HG03342 (cell line): ENCODE measurements around the gene FGFRL1.
"Not testable (repeated sequence)": the region's sequence is repeated elsewhere in the genome, so short reads cannot be mapped to it uniquely, and the experiment has no call there.

ENCODE experiments used
- ATAC-seq: cut with Tn5 transposase; IDR thresholded peaks from one replicate; pipeline ENCODE4 v1.9.1; 2021; ENCODE audit warnings: mild to moderate bottlenecking, moderate library complexity; ENCODE audit not compliant: unreplicated experiment

Gene FGFRL1

DNA sequence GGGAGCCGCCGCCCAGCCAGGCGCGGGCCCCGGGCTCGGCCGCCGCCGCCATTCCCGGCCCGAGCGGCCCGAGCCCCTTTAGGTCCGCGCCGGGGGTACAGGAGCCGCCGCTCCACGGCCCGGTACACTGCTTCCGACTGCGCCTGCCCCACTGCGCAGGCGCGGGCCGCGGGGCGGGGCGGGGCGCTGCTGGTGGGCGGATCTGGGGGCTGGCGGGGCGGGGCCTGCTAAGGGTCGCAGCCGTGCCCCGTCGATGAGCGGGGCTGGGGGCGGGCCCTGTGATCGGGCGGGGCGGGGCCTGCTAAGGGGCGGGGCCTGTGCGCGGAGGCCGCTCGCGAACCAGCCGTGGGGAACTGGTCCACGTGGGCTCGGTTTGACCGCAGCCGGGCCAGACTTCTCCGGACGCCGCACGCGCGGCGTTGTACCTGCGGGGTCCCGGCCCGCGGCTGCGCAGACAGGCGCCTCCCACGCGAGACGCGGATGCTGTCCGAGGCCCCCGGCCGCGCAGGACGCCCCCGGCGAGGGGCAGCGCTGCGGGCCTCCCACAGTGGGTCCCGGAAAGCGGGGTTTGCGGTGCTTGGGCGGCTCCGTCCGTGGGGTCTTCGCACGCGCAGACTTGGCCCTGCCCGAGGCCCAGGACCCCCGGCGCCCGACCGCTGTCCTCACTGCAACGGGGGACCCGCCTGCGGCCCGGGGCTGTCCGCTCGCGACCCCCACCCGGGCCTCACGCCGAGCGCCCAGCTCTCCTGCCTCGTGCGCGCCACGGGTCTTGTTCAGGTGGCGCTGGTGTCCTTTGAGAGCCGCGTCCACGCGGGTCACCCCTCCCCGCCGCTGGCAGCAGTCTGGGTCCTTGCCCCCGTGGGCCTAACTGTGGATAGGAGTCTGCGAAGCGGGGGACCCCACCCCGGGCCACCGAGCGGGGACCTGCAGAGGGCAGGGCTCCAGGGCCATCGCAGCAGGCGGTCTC lies 37.7 kb upstream of the FGFRL1 start, which contains the start of gene DGKQ:
TSS of gene DGKQ (minus strand) at position 139 of the 967 bp plus-strand sequence. CDS start at position 52, 87 bp downstream.
- peak; percentile 72 for ATAC-seq

DNA sequence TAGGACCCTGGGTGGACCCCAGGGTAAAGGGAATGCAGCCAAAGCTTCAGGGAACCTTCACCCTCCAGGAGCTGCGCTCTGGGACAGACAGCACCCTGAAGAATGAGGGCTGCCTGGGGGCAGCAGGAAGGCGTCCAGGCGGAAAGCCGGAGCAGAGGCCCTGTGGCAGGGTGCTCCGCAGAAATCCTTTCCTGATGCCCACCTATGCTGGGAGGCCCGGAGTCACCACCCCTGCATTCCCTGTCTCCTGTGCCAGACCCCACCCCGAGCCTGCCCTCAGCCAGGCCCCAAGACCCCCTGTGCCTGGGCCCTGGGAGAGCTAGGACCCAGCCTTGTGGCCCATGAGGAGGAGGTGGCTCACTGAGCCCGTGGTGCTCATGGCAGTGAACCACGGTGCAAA lies 36.8 kb upstream of the FGFRL1 start:
- no peak for ATAC-seq

DNA sequence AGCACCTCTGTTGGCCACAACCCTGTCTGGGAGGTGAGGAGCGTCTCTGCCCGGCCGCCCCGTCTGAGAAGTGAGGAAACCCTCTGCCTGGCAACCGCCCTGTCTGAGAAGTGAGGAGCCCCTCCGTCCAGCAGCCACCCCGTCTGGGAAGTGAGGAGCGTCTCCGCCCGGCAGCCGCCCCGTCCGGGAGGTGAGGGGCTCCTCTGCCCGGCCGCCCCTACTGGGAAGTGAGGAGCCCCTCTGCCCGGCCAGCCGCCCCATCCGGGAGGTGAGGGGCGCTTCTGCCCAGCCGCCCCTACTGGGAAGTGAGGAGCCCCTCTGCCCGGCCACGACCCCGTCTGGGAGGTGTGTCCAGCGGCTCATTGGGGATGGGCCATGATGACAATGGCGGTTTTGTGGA lies 35.4 kb upstream of the FGFRL1 start:
- ATAC-seq = not testable (repeated sequence)

DNA sequence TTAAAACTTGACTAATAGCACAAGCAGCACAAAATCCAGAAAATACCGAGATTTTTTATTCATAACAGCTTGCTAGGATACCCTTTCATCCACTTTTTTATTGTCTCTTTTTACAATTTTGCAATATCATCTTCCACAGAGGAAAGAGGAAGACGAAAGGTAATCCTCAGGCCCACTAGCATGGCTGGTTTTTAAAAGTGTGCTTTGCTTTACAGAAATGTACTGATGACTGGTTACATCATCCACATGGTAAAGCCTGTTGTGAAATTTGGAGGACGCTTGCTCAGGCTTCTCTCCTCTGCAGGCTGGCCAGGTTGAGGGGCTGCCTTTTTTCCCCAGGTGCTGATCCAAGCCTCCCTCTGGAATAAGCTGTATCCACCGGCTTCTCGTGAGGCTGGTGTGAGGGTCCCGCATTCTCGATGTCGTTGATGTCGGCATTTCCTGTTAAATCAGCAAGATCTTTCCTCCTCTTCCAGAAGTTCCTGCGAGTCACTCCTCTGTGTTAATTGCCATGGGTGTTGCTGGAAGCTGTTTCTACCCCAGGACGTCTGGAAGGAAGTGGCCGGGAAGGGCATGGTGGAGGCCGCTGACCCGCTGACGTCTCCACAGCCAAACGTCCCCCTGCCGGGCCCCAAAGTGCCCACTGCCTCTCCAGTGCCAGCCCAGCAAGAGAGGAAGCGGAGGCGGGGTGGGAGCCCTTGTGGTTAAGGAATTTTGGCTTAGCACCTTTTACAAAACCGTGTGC lies 32.3 kb upstream of the FGFRL1 start:
- no peak for ATAC-seq

DNA sequence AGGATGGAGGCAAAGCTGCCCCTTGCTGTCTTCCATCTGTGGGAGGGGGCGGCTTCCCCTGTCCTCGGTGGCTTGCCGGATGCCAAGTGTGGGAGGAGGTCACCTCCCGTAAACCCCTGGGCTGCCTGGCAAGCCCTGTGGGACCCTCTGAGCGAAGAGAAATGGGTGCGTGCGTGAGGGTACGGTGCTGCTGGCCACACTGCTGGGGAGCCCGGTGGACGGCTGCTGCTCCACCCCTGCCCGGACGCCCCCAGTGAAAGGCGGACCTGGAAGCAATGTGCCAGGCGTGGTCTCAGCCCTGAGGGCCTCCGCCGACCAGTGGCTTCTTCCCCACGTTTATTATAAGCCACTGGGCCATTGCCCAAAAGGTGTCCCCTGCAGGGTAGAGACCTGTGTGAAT lies 29.1 kb upstream of the FGFRL1 start:
- ATAC-seq = no peak

DNA sequence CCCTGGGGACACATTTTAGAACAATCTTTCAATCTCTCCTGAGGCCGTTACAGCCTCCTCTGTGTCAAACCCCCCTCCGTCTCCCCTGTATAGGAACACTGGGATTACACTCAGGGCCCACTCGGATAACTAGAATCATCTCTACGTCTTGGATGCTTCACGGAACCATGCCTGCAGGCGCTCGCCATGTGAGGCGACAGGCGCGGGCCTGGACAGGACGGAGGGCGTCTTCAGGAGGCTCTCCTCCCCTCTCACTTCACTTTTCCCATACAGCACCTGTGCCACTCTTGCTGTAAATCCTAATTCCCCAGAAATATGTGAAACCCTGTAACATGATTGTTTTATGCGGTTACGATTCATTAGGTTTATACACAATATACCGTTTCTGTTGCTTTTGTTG lies 28.6 kb upstream of the FGFRL1 start:
- no peak for ATAC-seq

DNA sequence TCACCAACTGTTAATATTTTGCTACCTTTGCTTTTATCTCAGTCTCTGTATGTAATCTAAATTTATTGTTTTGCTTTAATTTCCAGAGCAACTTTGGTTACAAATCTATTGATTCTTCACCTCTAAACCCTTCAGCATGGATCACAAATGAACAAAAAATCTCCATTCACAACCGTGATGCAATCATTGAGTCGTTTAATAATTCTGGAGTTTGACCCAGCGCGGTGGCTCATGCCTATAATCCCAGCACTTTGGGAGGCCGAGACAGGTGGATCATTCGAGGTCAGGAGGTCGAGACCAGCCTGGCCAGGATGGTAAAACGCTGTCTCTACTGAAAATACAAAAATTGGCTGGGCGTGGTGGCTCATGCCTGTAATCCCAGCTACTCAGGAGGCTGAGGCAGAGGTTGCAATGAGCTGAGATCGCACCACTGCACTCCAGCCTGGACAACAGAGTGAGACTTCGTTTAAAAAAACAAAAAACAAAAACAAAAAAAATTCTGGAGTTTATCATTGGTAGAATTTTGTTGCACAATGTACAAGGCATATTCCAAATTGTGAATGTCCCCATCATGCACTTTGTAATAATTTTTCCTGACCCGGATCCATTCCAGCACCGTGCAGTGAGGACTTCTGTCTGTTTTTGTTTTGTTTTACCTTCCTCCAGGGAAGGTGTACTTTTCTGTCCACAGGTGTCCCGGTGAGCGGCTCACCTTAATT lies 26.9 kb upstream of the FGFRL1 start:
- ATAC-seq = no peak

DNA sequence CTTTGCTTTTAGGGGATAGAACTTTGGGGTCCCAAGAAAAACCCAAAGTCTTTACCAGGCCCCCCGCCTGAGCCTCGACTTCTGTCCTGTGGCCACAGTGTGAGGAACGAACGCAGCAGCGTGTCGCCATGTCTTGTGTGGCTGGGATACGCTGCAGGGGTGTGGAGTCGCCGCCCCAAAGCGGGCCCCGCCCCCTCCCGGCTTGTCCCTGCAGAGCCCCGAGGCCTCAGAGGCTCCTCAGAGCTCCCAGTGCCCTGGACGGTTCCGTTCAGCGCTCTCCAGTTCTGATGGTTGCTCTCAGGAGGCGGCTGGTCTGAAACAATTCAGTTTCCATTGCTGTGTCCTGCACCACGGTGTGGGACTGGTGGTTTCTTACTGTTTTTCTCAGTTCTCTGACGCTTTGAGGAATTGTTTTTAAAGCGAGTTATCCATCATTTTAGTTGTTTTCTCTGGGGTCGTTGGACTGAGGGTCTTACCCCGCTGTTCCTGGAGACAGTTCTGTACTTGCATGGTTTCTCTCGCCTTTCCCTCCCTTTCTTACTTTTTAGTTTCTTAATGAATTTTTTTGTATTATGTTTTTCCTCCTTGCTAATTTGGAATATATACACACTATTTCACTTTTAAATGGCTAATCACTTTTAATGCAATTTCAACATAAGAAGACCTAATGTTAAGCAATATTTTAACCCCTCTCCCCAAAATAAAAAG lies 26.1 kb upstream of the FGFRL1 start:
- ATAC-seq = no peak

DNA sequence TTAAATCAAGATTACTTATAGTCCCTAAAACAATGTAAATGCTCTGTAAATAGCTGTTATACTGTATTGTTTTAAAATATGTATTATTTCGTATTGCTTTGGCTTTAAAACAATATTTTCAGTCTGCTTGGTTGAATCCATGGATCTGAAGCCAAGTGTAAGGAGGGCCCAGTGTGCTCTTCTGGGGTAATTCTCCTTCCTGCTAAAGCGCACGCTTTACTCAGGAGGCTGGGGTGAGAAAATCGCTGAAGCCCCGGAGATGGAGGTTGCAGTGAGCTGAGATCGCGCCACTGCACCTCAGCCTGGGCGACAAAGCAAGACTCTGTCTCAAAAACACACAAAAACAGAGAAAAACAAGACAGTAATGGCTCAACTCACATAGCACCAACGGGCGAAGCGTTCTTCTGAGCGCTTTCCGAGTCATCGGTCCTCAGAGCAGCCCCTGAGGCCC lies 25.0 kb upstream of the FGFRL1 start:
- peak; percentile 23 for ATAC-seq

DNA sequence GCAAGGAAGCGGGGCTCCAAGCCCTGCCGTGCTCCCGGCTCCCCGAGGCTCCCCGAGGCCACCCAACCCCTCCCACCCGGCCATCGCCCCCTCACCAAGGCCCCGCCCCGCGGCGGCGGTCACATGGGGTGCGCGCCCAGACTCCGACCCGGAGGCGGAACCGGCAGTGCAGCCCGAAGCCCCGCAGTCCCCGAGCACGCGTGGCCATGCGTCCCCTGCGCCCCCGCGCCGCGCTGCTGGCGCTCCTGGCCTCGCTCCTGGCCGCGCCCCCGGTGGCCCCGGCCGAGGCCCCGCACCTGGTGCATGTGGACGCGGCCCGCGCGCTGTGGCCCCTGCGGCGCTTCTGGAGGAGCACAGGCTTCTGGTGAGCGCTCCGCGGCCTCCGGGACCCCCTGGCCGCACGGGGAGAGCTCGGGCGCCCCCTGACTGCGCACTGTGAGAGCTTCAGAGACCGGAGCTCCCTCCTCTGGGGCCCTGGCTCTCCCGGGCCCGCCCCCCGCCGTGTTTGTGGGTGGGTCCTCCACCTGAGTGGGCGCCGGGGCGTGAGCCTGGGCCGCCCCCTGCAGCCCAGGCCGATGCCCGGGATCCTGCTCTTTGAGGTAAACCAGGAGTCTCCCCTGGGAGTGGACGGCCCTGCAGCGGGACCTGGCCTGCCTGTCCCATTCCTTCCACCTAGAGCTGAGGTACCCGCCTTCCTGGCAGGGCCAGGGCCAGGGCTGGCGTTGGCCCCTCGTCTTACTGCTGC lies 24.4 kb upstream of the FGFRL1 start, which contains the start of gene IDUA:
TSS of gene IDUA (plus strand) at position 166 of the 745 bp plus-strand sequence. CDS start at position 207, 41 bp downstream.
- peak; percentile 72 for ATAC-seq

DNA sequence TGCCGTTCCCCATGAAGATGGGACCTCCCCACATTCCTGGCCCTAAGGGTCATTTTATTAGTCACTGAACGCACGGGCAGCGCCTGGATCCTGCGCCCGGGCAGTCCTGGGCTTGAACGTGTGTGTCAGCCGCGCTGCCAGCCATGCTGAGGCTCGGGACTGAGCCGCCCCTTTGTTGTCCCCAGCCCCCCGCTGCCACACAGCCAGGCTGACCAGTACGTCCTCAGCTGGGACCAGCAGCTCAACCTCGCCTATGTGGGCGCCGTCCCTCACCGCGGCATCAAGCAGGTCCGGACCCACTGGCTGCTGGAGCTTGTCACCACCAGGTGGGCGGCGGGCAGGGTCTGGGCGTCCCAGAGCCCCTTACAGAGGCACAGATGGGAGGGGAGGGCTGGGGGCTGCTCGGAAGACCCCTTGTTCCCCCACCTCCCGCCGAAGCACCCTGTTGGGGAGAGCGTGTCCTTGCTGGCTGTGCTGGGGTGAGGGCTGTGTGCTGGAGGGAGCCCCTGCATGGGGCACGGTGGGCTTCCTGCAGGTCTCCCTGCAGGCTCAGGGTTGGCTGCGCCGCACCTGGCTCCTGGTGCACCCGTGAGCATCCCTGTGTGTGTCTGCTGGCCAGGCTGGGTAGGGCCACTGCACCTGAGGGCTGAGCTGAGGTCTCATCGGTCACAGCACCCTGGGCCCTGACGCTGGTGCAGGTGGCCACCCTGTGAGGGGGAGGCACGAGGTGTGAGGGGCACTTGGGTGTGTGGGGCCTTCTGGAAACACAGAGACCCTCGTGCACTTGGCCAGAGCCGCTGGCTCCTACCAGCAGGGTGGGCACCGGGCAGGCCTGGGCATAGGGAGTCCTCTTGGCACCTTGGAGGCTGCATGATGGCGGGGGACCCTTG lies 23.6 kb upstream of the FGFRL1 start:
- ATAC-seq = no peak

DNA sequence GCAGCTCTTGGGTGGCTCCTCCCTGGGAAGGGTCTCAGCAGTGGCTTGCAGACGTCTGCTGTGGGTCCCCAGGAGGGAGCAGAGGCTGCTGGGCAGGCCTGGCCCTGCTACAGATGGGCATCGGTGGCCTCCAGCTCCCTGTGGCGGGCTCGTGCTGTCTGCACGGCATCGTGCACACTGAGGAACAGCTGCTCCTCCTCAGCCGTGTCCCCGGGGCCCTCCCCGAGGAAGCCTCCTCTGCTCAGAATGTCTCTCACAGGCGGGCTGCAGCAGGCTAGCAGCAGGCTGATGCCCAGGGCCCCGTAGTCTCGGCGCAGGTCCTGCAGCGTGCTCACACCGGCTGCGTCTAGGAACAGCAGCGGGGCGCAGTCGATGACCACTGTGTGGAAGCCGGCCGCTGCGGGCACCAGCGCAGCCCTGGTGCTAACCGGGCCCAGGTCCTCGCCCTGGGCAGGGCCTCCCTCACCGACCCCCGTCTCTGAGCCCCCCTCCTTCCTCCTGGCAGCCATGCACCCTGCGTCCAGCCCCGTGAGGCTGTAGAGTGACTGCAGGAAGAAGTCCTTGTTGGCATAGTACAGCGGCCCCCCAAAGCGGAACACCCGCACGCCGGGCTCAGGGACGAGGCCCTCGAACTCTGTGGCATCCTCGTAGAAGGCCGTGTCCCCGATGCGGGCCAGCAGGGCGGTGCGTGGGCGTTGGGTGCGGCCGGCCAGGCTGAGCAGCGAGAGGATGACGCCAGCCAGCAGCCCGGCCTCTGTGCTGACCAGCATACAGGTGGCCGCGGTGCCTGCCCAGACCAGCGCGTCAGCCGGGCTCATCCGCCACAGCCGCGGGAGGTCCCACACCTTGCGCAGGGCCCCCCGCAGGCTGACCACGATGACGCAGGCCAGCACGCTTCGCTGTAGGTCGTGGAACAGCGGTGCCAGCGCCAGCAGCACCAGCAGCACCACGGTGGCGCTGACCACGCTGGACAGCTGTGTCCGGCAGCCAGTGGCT lies 22.4 kb upstream of the FGFRL1 start:
- ATAC-seq = no peak

DNA sequence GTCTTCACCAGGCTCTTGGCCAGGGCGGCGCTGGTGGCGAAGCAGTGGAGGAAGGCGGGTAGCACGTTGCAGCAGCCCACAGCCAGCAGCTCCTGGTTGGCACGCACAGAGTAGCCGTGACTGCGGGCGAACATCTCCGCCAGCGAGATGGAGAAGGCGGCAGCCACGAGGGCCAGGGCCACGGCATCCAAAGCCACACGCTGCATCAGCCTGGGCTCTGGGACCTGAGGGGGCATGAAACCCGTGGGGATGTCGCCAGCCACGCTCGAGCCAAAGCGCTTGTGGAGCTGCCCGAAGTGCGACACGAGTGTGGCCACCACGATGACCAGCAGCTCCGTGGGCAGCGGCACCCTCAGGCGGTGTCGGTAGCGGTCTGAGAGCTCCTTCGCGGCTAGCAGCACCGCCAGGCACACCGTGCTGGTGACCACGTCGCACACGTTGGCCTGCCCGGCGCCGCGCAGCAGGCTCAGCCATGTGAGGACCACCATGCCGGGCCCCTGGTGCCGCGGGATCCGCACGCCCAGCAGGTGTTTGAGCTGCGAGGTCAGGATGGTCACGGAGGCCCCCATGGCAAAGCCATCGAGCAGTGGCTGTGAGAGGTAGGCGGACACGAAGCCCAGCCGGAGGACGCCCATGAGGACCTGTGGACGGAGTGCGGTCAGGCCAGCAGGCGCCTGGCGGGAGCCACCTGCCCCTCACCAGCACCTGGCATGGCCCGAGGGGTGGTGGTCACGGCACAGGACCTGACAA lies 21.5 kb upstream of the FGFRL1 start:
- ATAC-seq = no peak

DNA sequence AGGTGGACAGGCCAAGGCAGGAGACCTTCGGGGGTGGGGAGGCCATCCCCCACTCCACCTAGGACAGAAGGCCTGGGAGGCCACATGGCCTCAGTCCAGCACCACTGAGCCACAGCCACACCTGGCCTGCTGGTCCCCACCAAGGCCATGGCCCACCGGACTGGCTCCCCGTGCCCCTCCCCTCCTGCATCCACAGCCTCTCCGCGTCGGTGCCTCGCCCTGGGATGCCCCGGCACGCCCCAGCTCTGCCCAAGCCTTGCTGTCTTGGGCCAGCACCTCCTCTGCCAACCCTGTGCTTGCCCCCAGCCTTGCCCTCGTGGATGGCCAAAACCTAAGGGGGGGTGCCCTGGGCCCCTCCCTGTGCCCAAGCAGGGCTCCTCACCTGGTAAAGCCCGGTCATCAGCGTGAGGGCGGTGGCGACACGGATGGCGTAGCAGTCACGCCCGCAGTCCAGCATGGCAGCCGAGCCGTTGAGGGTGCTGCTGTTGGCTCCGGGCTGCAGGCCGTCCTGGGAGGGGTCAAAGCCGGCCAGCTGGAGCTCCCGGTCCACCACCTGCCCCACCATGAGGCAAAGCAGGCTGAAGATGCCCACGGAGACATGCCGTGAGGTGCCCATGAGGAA lies 20.6 kb upstream of the FGFRL1 start:
- ATAC-seq = no peak

DNA sequence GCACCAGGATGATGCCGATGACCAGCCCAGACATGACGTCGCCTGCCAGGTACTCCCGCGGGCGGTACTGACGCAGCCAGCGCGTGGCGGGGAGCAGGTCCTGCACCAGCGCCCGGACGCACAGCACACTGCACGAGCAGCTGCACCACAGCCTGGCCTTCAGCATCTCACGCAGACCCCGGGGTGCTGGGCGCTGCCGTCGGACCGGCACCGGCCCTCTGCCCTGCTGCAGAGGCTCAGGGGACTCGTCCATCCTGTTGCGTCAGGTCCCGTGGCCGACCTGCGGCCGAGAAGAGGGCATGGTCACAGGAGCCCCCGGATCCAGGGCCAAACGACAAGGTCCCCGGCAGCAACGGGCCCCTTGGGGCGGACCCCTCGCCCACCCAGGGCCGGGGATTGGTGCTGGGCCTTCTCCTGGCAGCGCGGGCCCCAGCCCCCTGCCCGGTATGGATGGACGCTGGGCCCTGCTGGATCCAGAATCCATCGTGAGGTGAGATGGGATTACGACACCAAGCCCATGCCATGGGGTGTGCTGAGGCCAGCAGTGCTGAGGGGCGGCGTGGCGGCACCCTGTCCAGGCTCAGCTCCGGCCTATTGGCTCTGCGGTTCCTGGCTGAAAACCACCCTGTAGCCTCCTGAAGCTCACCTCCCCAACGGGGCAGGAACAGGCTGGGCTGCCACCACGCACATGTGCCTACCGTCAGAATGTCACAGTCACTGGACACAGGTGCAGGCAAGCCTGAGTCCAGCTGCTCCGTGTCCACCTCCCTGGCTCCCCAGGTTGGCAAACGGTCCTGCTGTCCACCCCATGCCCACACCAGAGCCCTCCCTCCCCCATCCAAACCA lies 19.8 kb upstream of the FGFRL1 start:
- no peak for ATAC-seq
